D721Med (cell line): Measurements from ENCODE around the gene B2M.
"Not testable (repeated sequence)": the region's sequence is repeated elsewhere in the genome, so short reads cannot be mapped to it uniquely, and the experiment has no call there.

Source experiments
- DNase-seq: peaks from one replicate; pipeline ENCODE4 v3.0.0; 2011; ENCODE audit warnings: low spot score; ENCODE audit not compliant: insufficient read length
- FAIRE-seq: peaks from 2 replicates; lab custom pipeline; 2011; peaks lifted over from hg19 to GRCh38; lab: Jason Lieb, UNC
- CTCF ChIP-seq: IDR thresholded peaks from 2 replicates; pipeline ENCODE4 v1.5.1; 2012; ENCODE audit warnings: mild to moderate bottlenecking, control low read depth; ENCODE audit not compliant: insufficient read depth; ENCODE audit errors: missing control alignments

B2M gene

GRCh38 chr15:44692659-44693058 is 18.7 kb upstream of the B2M start:
- DNase-seq (no peak), FAIRE-seq (no peak)
- no peak for TF ChIP-seq CTCF

GRCh38 chr15:44694416-44694815 is 16.9 kb upstream of the B2M start:
- no peak for DNase-seq
- FAIRE-seq = no peak
- TF ChIP-seq CTCF = no peak

- no peak for DNase-seq
- no peak for FAIRE-seq
- TF ChIP-seq CTCF = no peak
Measured at GRCh38 chr15:44695294-44695693, 16.0 kb upstream of the B2M start.

GRCh38 chr15:44697014-44697413 is 14.3 kb upstream of the B2M start:
- DNase-seq (no peak), FAIRE-seq (no peak)
- no peak for TF ChIP-seq CTCF

- no peak for TF ChIP-seq CTCF
- DNase-seq (no peak), FAIRE-seq (no peak)
Measured at GRCh38 chr15:44698641-44699040, 12.7 kb upstream of the B2M start.

GRCh38 chr15:44700676-44701075 is 10.6 kb upstream of the B2M start:
- not testable (repeated sequence) for FAIRE-seq, DNase-seq

GRCh38 chr15:44705986-44706385 is 5.3 kb upstream of the B2M start:
- no peak for FAIRE-seq
- TF ChIP-seq CTCF = no peak
- DNase-seq = no peak

- DNase-seq (no peak), FAIRE-seq (no peak)
- no peak for TF ChIP-seq CTCF
Measured at GRCh38 chr15:44706401-44706800, 4.9 kb upstream of the B2M start.
